ENCODE measurements around the gene WDR89.
"Not testable (repeated sequence)": the region's sequence is repeated elsewhere in the genome, so short reads cannot be mapped to it uniquely, and the experiment has no call there.

DNA sequence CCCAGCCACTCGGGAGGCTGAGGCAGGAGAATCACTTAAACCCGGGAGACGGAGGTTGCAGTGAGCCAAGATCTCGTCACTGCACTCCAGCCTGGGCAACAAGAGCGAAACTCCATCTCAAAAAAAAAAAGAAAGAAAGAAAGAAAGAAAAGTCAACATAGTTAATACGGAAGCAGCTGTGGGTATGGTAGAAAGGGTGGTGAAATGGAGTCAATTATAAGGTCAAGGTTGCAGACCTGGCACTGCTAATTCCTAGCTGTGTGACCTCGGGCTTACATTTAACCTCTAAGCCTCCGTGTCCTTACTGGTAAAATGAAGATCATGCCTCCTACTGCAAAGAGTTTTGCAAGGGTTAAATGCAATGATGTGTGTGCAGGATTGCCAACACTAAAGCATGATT, 58.6 kb downstream of the WDR89 start:
- TF ChIP-seq POLR2A (IDR thresholded peaks at IDR 0.05) = not testable (repeated sequence)
- TF ChIP-seq, protein P1, sequence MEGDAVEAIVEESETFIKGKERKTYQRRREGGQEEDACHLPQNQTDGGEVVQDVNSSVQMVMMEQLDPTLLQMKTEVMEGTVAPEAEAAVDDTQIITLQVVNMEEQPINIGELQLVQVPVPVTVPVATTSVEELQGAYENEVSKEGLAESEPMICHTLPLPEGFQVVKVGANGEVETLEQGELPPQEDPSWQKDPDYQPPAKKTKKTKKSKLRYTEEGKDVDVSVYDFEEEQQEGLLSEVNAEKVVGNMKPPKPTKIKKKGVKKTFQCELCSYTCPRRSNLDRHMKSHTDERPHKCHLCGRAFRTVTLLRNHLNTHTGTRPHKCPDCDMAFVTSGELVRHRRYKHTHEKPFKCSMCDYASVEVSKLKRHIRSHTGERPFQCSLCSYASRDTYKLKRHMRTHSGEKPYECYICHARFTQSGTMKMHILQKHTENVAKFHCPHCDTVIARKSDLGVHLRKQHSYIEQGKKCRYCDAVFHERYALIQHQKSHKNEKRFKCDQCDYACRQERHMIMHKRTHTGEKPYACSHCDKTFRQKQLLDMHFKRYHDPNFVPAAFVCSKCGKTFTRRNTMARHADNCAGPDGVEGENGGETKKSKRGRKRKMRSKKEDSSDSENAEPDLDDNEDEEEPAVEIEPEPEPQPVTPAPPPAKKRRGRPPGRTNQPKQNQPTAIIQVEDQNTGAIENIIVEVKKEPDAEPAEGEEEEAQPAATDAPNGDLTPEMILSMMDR (IDR thresholded peaks at IDR 0.05) = not testable (repeated sequence)
